HepG2 (cell line): ENCODE results near the gene COL9A3. TPM values are rescaled to one million over a fixed set of nuclear protein-coding genes. Genes with fewer than 3 reads are reported as not detected.
A peak's percentile ranks its signal among the peaks of the same experiment; 100 is the strongest.

Experiments
- AGO2 ChIP-seq: fragments of 200-400 bp; formaldehyde crosslinking; optimal IDR thresholded peaks from 2 replicates; pipeline ENCODE3; 2017; ENCODE audit warnings: mild to moderate bottlenecking, low read depth, low read length, moderate library complexity
- DNMT3B ChIP-seq: conservative IDR thresholded peaks from 2 replicates; pipeline ENCODE4 v1.6.1; 2016; ENCODE audit warnings: missing biosample characterization, control low read depth
- FIP1L1 ChIP-seq: fragments of 200-400 bp; formaldehyde crosslinking; IDR thresholded peaks from 2 replicates; pipeline ENCODE4 v1.6.1; 2018; ENCODE audit warnings: low read depth, mild to moderate bottlenecking, low read length, moderate library complexity, borderline replicate concordance; ENCODE audit not compliant: insufficient read depth
- HES4 ChIP-seq: sonication (generic); formaldehyde crosslinking; IDR thresholded peaks from 2 replicates; pipeline ENCODE4 v1.9.0; 2021; ENCODE audit warnings: mild to moderate bottlenecking, missing genetic modification reagents, borderline replicate concordance
- HIVEP1 ChIP-seq: sonication (generic); formaldehyde crosslinking; IDR thresholded peaks from 2 replicates; pipeline ENCODE4 v1.4.0; 2020; ENCODE audit warnings: mild to moderate bottlenecking, missing genetic modification reagents
- HNRNPLL ChIP-seq: fragments of 200-400 bp; formaldehyde crosslinking; IDR thresholded peaks from 2 replicates; pipeline ENCODE4 v1.6.1; 2017; ENCODE audit warnings: mild to moderate bottlenecking, low read depth, low read length; ENCODE audit not compliant: poor library complexity, severe bottlenecking
- KDM5B ChIP-seq: sonication (generic); formaldehyde crosslinking; IDR thresholded peaks from 2 replicates; pipeline ENCODE4 v1.4.0; 2020; ENCODE audit warnings: missing genetic modification reagents, mild to moderate bottlenecking, borderline replicate concordance
- KLF16 ChIP-seq, 2 experiments: sonication (generic) in 1 of 2; formaldehyde crosslinking in 1 of 2; IDR thresholded peaks; 2 replicates each; pipeline versions ENCODE4 v1.6.1 to v1.8.0; 2016 to 2023; ENCODE audit warnings: missing genetic modification reagents in 2 of 2, missing compliant biosample characterization in 1 of 2
- MAF1 ChIP-seq: sonication (generic); formaldehyde crosslinking; IDR thresholded peaks from 2 replicates; pipeline ENCODE4 v1.5.0; 2020; ENCODE audit warnings: missing genetic modification reagents, borderline replicate concordance
- MNT ChIP-seq: fragments of 450-650 bp; IDR thresholded peaks from 2 replicates; pipeline ENCODE4 v1.6.1; 2016
- MTF1 ChIP-seq: sonication (generic); formaldehyde crosslinking; IDR thresholded peaks from 2 replicates; pipeline ENCODE4 v1.5.0; 2020; ENCODE audit warnings: missing genetic modification reagents
- SOX13 ChIP-seq, 3 experiments: fragments of 450-650 bp in 1 of 3; sonication (generic) in 1 of 3; formaldehyde crosslinking in 1 of 3; IDR thresholded peaks in 2 of 3; conservative IDR thresholded peaks in 1 of 3; 2 replicates each; pipeline versions ENCODE4 v1.5.0 to v1.6.1; 2016 to 2020; ENCODE audit warnings: antibody characterized with exemption in 1 of 3, mild to moderate bottlenecking in 1 of 3, missing compliant biosample characterization in 1 of 3, missing genetic modification reagents in 1 of 3, moderate library complexity in 1 of 3
- TBL1XR1 ChIP-seq: fragments of 150-350 bp; IDR thresholded peaks from 2 replicates; pipeline ENCODE4 v1.6.1; 2014; ENCODE audit warnings: borderline replicate concordance, low read length; ENCODE audit not compliant: partially characterized antibody
- TP53 ChIP-seq: sonication (generic); formaldehyde crosslinking; conservative IDR thresholded peaks from 2 replicates; pipeline ENCODE4 v1.4.0; 2020; ENCODE audit warnings: missing genetic modification reagents
- TRIM24 ChIP-seq: sonication (generic); formaldehyde crosslinking; IDR thresholded peaks from 2 replicates; pipeline ENCODE4 v1.8.0; 2022; ENCODE audit warnings: mild to moderate bottlenecking, missing genetic modification reagents
- ZFAT ChIP-seq: sonication (generic); formaldehyde crosslinking; conservative IDR thresholded peaks from 2 replicates; pipeline ENCODE4 v1.8.1; 2023; ENCODE audit warnings: missing genetic modification reagents, inconsistent platforms
- ZFP1 ChIP-seq: IDR thresholded peaks from 2 replicates; pipeline ENCODE4 v1.6.1; 2016
- ZNF138 ChIP-seq: sonication (generic); formaldehyde crosslinking; IDR thresholded peaks from 2 replicates; pipeline ENCODE4 v1.5.0; 2020; ENCODE audit warnings: mild to moderate bottlenecking, low read depth, missing genetic modification reagents
- ZNF326 ChIP-seq: sonication (generic); formaldehyde crosslinking; IDR thresholded peaks from 2 replicates; pipeline ENCODE4 v1.4.0; 2020; ENCODE audit warnings: missing genetic modification reagents, borderline replicate concordance
- ZNF441 ChIP-seq: sonication (generic); formaldehyde crosslinking; IDR thresholded peaks from 2 replicates; pipeline ENCODE4 v1.7.0; 2021; ENCODE audit warnings: missing genetic modification reagents, borderline replicate concordance
- ZUFSP ChIP-seq: sonication (generic); formaldehyde crosslinking; IDR thresholded peaks from 2 replicates; pipeline ENCODE4 v1.9.0; 2021; ENCODE audit warnings: missing genetic modification reagents, mild to moderate bottlenecking, borderline replicate concordance
- polyA plus RNA-seq, 8 experiments: library from polyadenylated mRNA; depleted of rRNA in 3 of 8; stranded (reverse) in 7 of 8; unstranded in 1 of 8; fragments of >200 nt; fragmentation: Illumina TruSeq in 4 of 8; extraction: Trizol in 4 of 8; gene quantifications; 2 replicates each; pipeline versions ENCODE4 v1.2.1 to v1.2.3, GENCODE V29; 2011 to 2016; ENCODE audit warnings: low read depth in 4 of 8, missing spikeins in 1 of 8, mixed read lengths in 1 of 8; ENCODE audit not compliant: insufficient read depth in 1 of 8
- total RNA-seq, 5 experiments: library from RNA; depleted of rRNA; stranded (reverse); fragments of >200 nt; fragmentation: Illumina TruSeq; extraction: Trizol; gene quantifications; 2 replicates each; pipeline ENCODE4 v1.2.3, GENCODE V29; 2016; ENCODE audit warnings: low read depth in 1 of 5
- TF ChIP-seq, protein P1 (sequence below): sonication (generic); formaldehyde crosslinking; IDR thresholded peaks from 2 replicates; pipeline ENCODE4 v1.4.0; 2020; ENCODE audit warnings: missing genetic modification reagents
- TF ChIP-seq, protein P2 (sequence below): IDR thresholded peaks from 2 replicates; pipeline ENCODE4 v1.6.1; 2012; ENCODE audit warnings: inconsistent platforms

The COL9A3 gene
- total and polyA plus RNA-seq, 2 of the 13 experiments (the other 11 are each of a cell fraction or from before 2014, with no cell fraction given) = 155 to 204 TPM

GRCh38 chr20:62800314-62801259, 16.3 kb upstream of the COL9A3 start (continued):
- TF ChIP-seq HNRNPLL (peak; percentile 11), HES4 (CRISPR knock-in tag) (no peak), ZNF326 (no peak), ZFAT (CRISPR knock-in tag) (no peak), FIP1L1 (no peak), ZFP1 (CRISPR knock-in tag) (no peak), TRIM24 (CRISPR knock-in tag) (no peak), KLF16 (CRISPR knock-in tag; IDR thresholded peaks at IDR 0.05) (no peak), ZNF138 (CRISPR knock-in tag) (no peak), KDM5B (0 out of 2 replicates have a peak, but pooled peaks have one; percentile 29), MNT (peak; percentile 47), ZUFSP (no peak), MTF1 (CRISPR knock-in tag) (no peak), MAF1 (CRISPR knock-in tag) (no peak), TP53 (no peak), ZNF441 (no peak), AGO2 (peak; percentile 87), HIVEP1 (CRISPR knock-in tag) (no peak), SOX13 (IDR thresholded peaks at IDR 0.05) (no peak), SOX13 (CRISPR knock-in tag; conservative IDR thresholded peaks at IDR 0.05 in 1 of 2, IDR thresholded peaks at IDR 0.05 in 1 of 2) (no peak), DNMT3B (CRISPR knock-in tag) (no peak), TBL1XR1 (no peak)
- TF ChIP-seq, protein P1, sequence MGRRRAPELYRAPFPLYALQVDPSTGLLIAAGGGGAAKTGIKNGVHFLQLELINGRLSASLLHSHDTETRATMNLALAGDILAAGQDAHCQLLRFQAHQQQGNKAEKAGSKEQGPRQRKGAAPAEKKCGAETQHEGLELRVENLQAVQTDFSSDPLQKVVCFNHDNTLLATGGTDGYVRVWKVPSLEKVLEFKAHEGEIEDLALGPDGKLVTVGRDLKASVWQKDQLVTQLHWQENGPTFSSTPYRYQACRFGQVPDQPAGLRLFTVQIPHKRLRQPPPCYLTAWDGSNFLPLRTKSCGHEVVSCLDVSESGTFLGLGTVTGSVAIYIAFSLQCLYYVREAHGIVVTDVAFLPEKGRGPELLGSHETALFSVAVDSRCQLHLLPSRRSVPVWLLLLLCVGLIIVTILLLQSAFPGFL (CRISPR knock-in tag) = no peak
- TF ChIP-seq, protein P2, sequence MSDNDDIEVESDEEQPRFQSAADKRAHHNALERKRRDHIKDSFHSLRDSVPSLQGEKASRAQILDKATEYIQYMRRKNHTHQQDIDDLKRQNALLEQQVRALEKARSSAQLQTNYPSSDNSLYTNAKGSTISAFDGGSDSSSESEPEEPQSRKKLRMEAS = no peak
